Measurements from ENCODE around the gene SLC9A3.

GRCh38 chr5:556909-557441, 32.7 kb upstream of the SLC9A3 start:
- TF ChIP-seq, protein P1, sequence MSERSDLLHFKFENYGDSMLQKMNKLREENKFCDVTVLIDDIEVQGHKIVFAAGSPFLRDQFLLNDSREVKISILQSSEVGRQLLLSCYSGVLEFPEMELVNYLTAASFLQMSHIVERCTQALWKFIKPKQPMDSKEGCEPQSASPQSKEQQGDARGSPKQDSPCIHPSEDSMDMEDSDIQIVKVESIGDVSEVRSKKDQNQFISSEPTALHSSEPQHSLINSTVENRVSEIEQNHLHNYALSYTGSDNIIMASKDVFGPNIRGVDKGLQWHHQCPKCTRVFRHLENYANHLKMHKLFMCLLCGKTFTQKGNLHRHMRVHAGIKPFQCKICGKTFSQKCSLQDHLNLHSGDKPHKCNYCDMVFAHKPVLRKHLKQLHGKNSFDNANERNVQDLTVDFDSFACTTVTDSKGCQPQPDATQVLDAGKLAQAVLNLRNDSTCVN (tag by site-specific recombination; optimal IDR thresholded peaks at IDR 0.05), result no peak
- TF ChIP-seq, protein P2, sequence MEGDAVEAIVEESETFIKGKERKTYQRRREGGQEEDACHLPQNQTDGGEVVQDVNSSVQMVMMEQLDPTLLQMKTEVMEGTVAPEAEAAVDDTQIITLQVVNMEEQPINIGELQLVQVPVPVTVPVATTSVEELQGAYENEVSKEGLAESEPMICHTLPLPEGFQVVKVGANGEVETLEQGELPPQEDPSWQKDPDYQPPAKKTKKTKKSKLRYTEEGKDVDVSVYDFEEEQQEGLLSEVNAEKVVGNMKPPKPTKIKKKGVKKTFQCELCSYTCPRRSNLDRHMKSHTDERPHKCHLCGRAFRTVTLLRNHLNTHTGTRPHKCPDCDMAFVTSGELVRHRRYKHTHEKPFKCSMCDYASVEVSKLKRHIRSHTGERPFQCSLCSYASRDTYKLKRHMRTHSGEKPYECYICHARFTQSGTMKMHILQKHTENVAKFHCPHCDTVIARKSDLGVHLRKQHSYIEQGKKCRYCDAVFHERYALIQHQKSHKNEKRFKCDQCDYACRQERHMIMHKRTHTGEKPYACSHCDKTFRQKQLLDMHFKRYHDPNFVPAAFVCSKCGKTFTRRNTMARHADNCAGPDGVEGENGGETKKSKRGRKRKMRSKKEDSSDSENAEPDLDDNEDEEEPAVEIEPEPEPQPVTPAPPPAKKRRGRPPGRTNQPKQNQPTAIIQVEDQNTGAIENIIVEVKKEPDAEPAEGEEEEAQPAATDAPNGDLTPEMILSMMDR (tag by site-specific recombination; IDR thresholded peaks at IDR 0.05), result no peak
- no peak for TF ChIP-seq ZNF23 (tag by site-specific recombination; IDR thresholded peaks at IDR 0.05; ENCODE audit: borderline replicate concordance)
- TF ChIP-seq REST (tag by site-specific recombination; IDR thresholded peaks at IDR 0.05), result no peak
- TF ChIP-seq ZNF645 (tag by site-specific recombination; IDR thresholded peaks at IDR 0.05), result no peak
